Fibroblast of pulmonary artery (primary cell): ENCODE data around the gene ZNF714.

Source experiments
- DNase-seq: peaks from one replicate; pipeline ENCODE4 v3.0.0-alpha.2; 2010; ENCODE audit warnings: low read depth
- H3K4me3 ChIP-seq: replicated peaks from 2 replicates; pipeline ENCODE4 v1.5.1; 2011; ENCODE audit warnings: low read depth, mild to moderate bottlenecking, control low read depth, low read length, moderate library complexity
- CTCF ChIP-seq: IDR thresholded peaks from 2 replicates; pipeline ENCODE4 v1.5.1; 2011; ENCODE audit warnings: mild to moderate bottlenecking, control low read depth, low read length, inconsistent platforms; ENCODE audit errors: missing control alignments

The ZNF714 gene

GRCh38 chr19:21082011-21082975, at the start of gene ZNF714:
ZNF714 (plus strand) TSS chr19:21082203; CDS start chr19:21098269, 16,066 bp downstream.
- TF ChIP-seq CTCF: no peak
- H3K4me3 ChIP-seq: peak within 1 kb of the TSS; percentile 86
- DNase-seq: peak; percentile 95

- no peak overlapping the region for H3K4me3 ChIP-seq
- no peak for DNase-seq
- no peak for TF ChIP-seq CTCF
Measured at GRCh38 chr19:21045028-21045427, 37.0 kb upstream of the ZNF714 start.

- no peak for DNase-seq
- H3K4me3 ChIP-seq: no peak overlapping the region
- no peak for TF ChIP-seq CTCF
Measured at GRCh38 chr19:21046489-21046888, 35.5 kb upstream of the ZNF714 start.

GRCh38 chr19:21047716-21048115, 34.3 kb upstream of the ZNF714 start:
- DNase-seq: no peak
- TF ChIP-seq CTCF: no peak

GRCh38 chr19:21052902-21053301, 29.1 kb upstream of the ZNF714 start:
- TF ChIP-seq CTCF: no peak
- DNase-seq: no peak
- no peak overlapping the region for H3K4me3 ChIP-seq

More at GRCh38 chr19:21047716-21048115, 34.3 kb upstream of the ZNF714 start:
- no peak overlapping the region for H3K4me3 ChIP-seq

GRCh38 chr19:21065336-21065735, 16.7 kb upstream of the ZNF714 start:
- no peak overlapping the region for H3K4me3 ChIP-seq
- no peak for DNase-seq
- no peak for TF ChIP-seq CTCF
